Trophoblast cell (in vitro differentiated cells and primary cell): Measurements from ENCODE around the gene PLA2G4B.

ENCODE experiments used
- DNase-seq, 2 donors: peaks; one replicate each; pipeline ENCODE4 v3.0.0-alpha.2; 2016
- H2AFZ ChIP-seq: 2 replicates; pipeline ENCODE4 v1.6.1; 2013; ENCODE audit warnings: low read length, moderate library complexity, mild to moderate bottlenecking; ENCODE audit not compliant: insufficient read depth, poor library complexity
- H2AK5ac ChIP-seq: 2 replicates; pipeline ENCODE4 v1.6.1; 2013; ENCODE audit warnings: mild to moderate bottlenecking, low read length
- H2BK120ac ChIP-seq: 2 replicates; pipeline ENCODE4 v1.6.1; 2013; ENCODE audit warnings: low read length, mild to moderate bottlenecking, moderate library complexity; ENCODE audit not compliant: insufficient read depth, poor library complexity
- H2BK12ac ChIP-seq: 2 replicates; pipeline ENCODE4 v1.6.1; 2013; ENCODE audit warnings: mild to moderate bottlenecking, low read length, moderate library complexity
- H2BK5ac ChIP-seq: 2 replicates; pipeline ENCODE4 v1.6.1; 2013; ENCODE audit warnings: low read length, low read depth, moderate library complexity, mild to moderate bottlenecking; ENCODE audit not compliant: poor library complexity
- H3K14ac ChIP-seq: 2 replicates; pipeline ENCODE4 v1.6.1; 2013; ENCODE audit warnings: mild to moderate bottlenecking, low read length
- H3K18ac ChIP-seq: 2 replicates; pipeline ENCODE4 v1.6.1; 2013; ENCODE audit warnings: mild to moderate bottlenecking, low read length
- H3K23ac ChIP-seq: 2 replicates; pipeline ENCODE4 v1.6.1; 2013; ENCODE audit warnings: low read length
- H3K27ac ChIP-seq: 2 replicates; pipeline ENCODE4 v1.5.1; 2013; ENCODE audit warnings: low read depth, mild to moderate bottlenecking, inconsistent platforms, low read length, moderate library complexity
- H3K27me3 ChIP-seq: 2 replicates; pipeline ENCODE4 v1.6.1; 2013; ENCODE audit warnings: inconsistent platforms, mild to moderate bottlenecking, low read length, moderate library complexity; ENCODE audit not compliant: insufficient read depth
- H3K36me3 ChIP-seq, 2 experiments: 1 replicate in 1 of 2; 2 replicates in 1 of 2; pipeline ENCODE4 v1.6.1; 2013; ENCODE audit warnings: low read length in 2 of 2, mild to moderate bottlenecking in 2 of 2, moderate library complexity in 1 of 2; ENCODE audit not compliant: insufficient read depth in 2 of 2, control insufficient read depth in 1 of 2
- H3K4ac ChIP-seq: 2 replicates; pipeline ENCODE4 v1.6.1; 2013; ENCODE audit warnings: low read depth, mild to moderate bottlenecking, low read length, moderate library complexity
- H3K4me1 ChIP-seq, 2 experiments: 1 replicate in 1 of 2; 2 replicates in 1 of 2; pipeline ENCODE4 v1.6.1; 2013; ENCODE audit warnings: low read length in 2 of 2, mild to moderate bottlenecking in 2 of 2, moderate library complexity in 1 of 2; ENCODE audit not compliant: insufficient read depth in 2 of 2, control insufficient read depth in 1 of 2
- H3K4me2 ChIP-seq: 2 replicates; pipeline ENCODE4 v1.6.1; 2013; ENCODE audit warnings: inconsistent platforms, mild to moderate bottlenecking, low read length, moderate library complexity
- H3K4me3 ChIP-seq: 2 replicates; pipeline ENCODE4 v1.5.1; 2013; ENCODE audit warnings: mild to moderate bottlenecking, low read depth, low read length, inconsistent platforms
- H3K79me1 ChIP-seq: one replicate; pipeline ENCODE4 v1.6.1; 2013; ENCODE audit warnings: low read length
- H3K79me2 ChIP-seq: 2 replicates; pipeline ENCODE4 v1.6.1; 2013; ENCODE audit warnings: low read length, mild to moderate bottlenecking; ENCODE audit not compliant: control insufficient read depth, insufficient read depth, poor library complexity
- H3K9ac ChIP-seq: 2 replicates; pipeline ENCODE4 v1.6.1; 2013; ENCODE audit warnings: mild to moderate bottlenecking, low read length
- H3K9me3 ChIP-seq: 2 replicates; pipeline ENCODE4 v1.6.1; 2013; ENCODE audit warnings: low read depth, mild to moderate bottlenecking, control low read depth, inconsistent platforms, low read length; ENCODE audit not compliant: insufficient read depth
- H4K12ac ChIP-seq: 2 replicates; pipeline ENCODE4 v1.6.1; 2013; ENCODE audit warnings: low read depth, mild to moderate bottlenecking, low read length, moderate library complexity
- H4K8ac ChIP-seq: 2 replicates; pipeline ENCODE4 v1.6.1; 2013; ENCODE audit warnings: low read depth, mild to moderate bottlenecking, low read length, moderate library complexity
- H4K91ac ChIP-seq: one replicate; pipeline ENCODE4 v1.6.1; 2013; ENCODE audit warnings: low read depth, mild to moderate bottlenecking, low read length, moderate library complexity
- WGBS: extraction: QIAGEN DNeasy Blood & Tissue Kit; methylation state at CpG from one replicate; pipeline ENCODE4 v1.1.7; 2013; ENCODE audit warnings: missing lambda C conversion rate; ENCODE audit not compliant: insufficient read length, insufficient coverage; ENCODE audit errors: extremely low coverage; 5-methylcytosine and 5-hydroxymethylcytosine counted together

PLA2G4B gene

GRCh38 chr15:41844814-41845213 is 6.2 kb downstream of the PLA2G4B start:
- WGBS: no CpG with 5 or more reads among the region's 12 CpGs
- H3K9me3 ChIP-seq: no peaks in the 10 kb centered on the region
- H3K27me3 ChIP-seq: no peaks in the 10 kb centered on the region
- H3K79me1 ChIP-seq: no peaks in the 10 kb centered on the region
- no peak overlapping the region for H3K4me3 ChIP-seq
- H4K8ac ChIP-seq: no peak overlapping the region
- no peak overlapping the region for H3K4ac ChIP-seq
- no peak overlapping the region for H2BK12ac ChIP-seq
- no peak overlapping the region for H2BK120ac ChIP-seq
- H4K12ac ChIP-seq: no peak overlapping the region
- no peak for DNase-seq
- H2AFZ ChIP-seq: no peak overlapping the region
- H3K4me1 ChIP-seq: no peaks in the 10 kb centered on the region
- no peak overlapping the region for H3K9ac ChIP-seq
- no peak overlapping the region for H2BK5ac ChIP-seq
- H3K23ac ChIP-seq: no peak overlapping the region
- no peak overlapping the region for H3K18ac ChIP-seq
- H2AK5ac ChIP-seq: no peak overlapping the region
- H3K79me2 ChIP-seq: no peaks in the 10 kb centered on the region
- H3K27ac ChIP-seq: no peak overlapping the region
- no peak overlapping the region for H3K4me2 ChIP-seq
- H3K14ac ChIP-seq: no peak overlapping the region
- H3K36me3 ChIP-seq: peaks cover 27 to 28% of the 10 kb centered on the region in 2 experiments
- no peak overlapping the region for H4K91ac ChIP-seq

- H2BK5ac ChIP-seq: no peak overlapping the region
- no peaks in the 10 kb centered on the region for H3K9me3 ChIP-seq
- H3K18ac ChIP-seq: no peak overlapping the region
- H3K27ac ChIP-seq: no peak overlapping the region
- no peaks in the 10 kb centered on the region for H3K4me1 ChIP-seq
- H4K91ac ChIP-seq: no peak overlapping the region
- no peaks in the 10 kb centered on the region for H3K27me3 ChIP-seq
- H3K9ac ChIP-seq: no peak overlapping the region
- no peak overlapping the region for H3K4me3 ChIP-seq
- H4K12ac ChIP-seq: no peak overlapping the region
- no peak overlapping the region for H4K8ac ChIP-seq
- no peak overlapping the region for H2AFZ ChIP-seq
- no peak overlapping the region for H3K4ac ChIP-seq
- no peak overlapping the region for H3K23ac ChIP-seq
- H2BK12ac ChIP-seq: no peak overlapping the region
- no peaks in the 10 kb centered on the region for H3K79me1 ChIP-seq
- WGBS: no CpG with 5 or more reads among the region's 14 CpGs
- H2BK120ac ChIP-seq: no peak overlapping the region
- H3K79me2 ChIP-seq: no peaks in the 10 kb centered on the region
- no peak overlapping the region for H3K14ac ChIP-seq
- DNase-seq: no peak
- H2AK5ac ChIP-seq: no peak overlapping the region
- no peak overlapping the region for H3K4me2 ChIP-seq
- peaks cover 25% of the 10 kb centered on the region in 2 experiments for H3K36me3 ChIP-seq
Observed at GRCh38 chr15:41847206-41847605, 8.6 kb downstream of the PLA2G4B start.

- H3K36me3 ChIP-seq: peaks cover 25% of the 10 kb centered on the region in 2 experiments
- no peaks in the 10 kb centered on the region for H3K9me3 ChIP-seq
- H3K9ac ChIP-seq: no peak overlapping the region
- H3K79me2 ChIP-seq: no peaks in the 10 kb centered on the region
- H3K14ac ChIP-seq: no peak overlapping the region
- H3K27ac ChIP-seq: no peak overlapping the region
- H2BK12ac ChIP-seq: no peak overlapping the region
- no peak overlapping the region for H4K8ac ChIP-seq
- H3K4me3 ChIP-seq: no peak overlapping the region
- no peaks in the 10 kb centered on the region for H3K79me1 ChIP-seq
- H3K4ac ChIP-seq: no peak overlapping the region
- no peaks in the 10 kb centered on the region for H3K27me3 ChIP-seq
- no CpG with 5 or more reads among the region's 9 CpGs for WGBS
- no peaks in the 10 kb centered on the region for H3K4me1 ChIP-seq
- DNase-seq: no peak
- no peak overlapping the region for H2AK5ac ChIP-seq
- H3K4me2 ChIP-seq: no peak overlapping the region
- no peak overlapping the region for H3K18ac ChIP-seq
- no peak overlapping the region for H2AFZ ChIP-seq
- no peak overlapping the region for H3K23ac ChIP-seq
- H4K91ac ChIP-seq: no peak overlapping the region
- H2BK120ac ChIP-seq: no peak overlapping the region
- no peak overlapping the region for H4K12ac ChIP-seq
- no peak overlapping the region for H2BK5ac ChIP-seq
Observed at GRCh38 chr15:41847981-41848380, 9.3 kb downstream of the PLA2G4B start.

- no peak overlapping the region for H3K23ac ChIP-seq
- no CpG with 5 or more reads among the region's 10 CpGs for WGBS
- no peak overlapping the region for H3K4ac ChIP-seq
- H2BK12ac ChIP-seq: no peak overlapping the region
- no peaks in the 10 kb centered on the region for H3K4me1 ChIP-seq
- DNase-seq: no peak
- H2AK5ac ChIP-seq: no peak overlapping the region
- no peak overlapping the region for H4K12ac ChIP-seq
- H3K79me2 ChIP-seq: no peaks in the 10 kb centered on the region
- no peak overlapping the region for H4K91ac ChIP-seq
- H3K79me1 ChIP-seq: no peaks in the 10 kb centered on the region
- no peak overlapping the region for H2BK120ac ChIP-seq
- H3K18ac ChIP-seq: no peak overlapping the region
- H3K9ac ChIP-seq: no peak overlapping the region
- no peak overlapping the region for H2BK5ac ChIP-seq
- H3K4me3 ChIP-seq: no peak overlapping the region
- no peak overlapping the region for H3K4me2 ChIP-seq
- H3K27me3 ChIP-seq: no peaks in the 10 kb centered on the region
- peaks cover 25% of the 10 kb centered on the region in 2 experiments for H3K36me3 ChIP-seq
- no peak overlapping the region for H4K8ac ChIP-seq
- H3K9me3 ChIP-seq: no peaks in the 10 kb centered on the region
- no peak overlapping the region for H2AFZ ChIP-seq
- H3K14ac ChIP-seq: no peak overlapping the region
- H3K27ac ChIP-seq: no peak overlapping the region
Observed at GRCh38 chr15:41848631-41849030, 10.0 kb downstream of the PLA2G4B start.
